GM12892 (cell line): ENCODE data around the gene MXD3.

Experiments used
- POLR2A ChIP-seq: IDR thresholded peaks from 2 replicates; pipeline ENCODE4 v1.6.1; 2011; ENCODE audit warnings: low read depth, low read length, control low read depth
- POLR2AphosphoS5 ChIP-seq: IDR thresholded peaks from 2 replicates; pipeline ENCODE4 v1.6.1; 2011; ENCODE audit warnings: low read depth, low read length, control low read depth
- TAF1 ChIP-seq: IDR thresholded peaks from 2 replicates; pipeline ENCODE4 v1.6.1; 2011; ENCODE audit warnings: low read depth, mild to moderate bottlenecking, control low read depth, low read length, borderline replicate concordance

- TF ChIP-seq POLR2AphosphoS5 (no peak), POLR2A (no peak), TAF1 (no peak)
Measured at GRCh38 chr5:177329883-177330282, 18.2 kb upstream of the MXD3 start.
